WTC11 (cell line): ENCODE measurements around the gene HEXD. TPM values are rescaled to one million over a fixed set of nuclear protein-coding genes. Genes with fewer than 3 reads are reported as not detected.

Experiments
- ATAC-seq: fragments of 200-7000 bp; cut with Tn5 transposase; 2 replicates; pipeline ENCODE4 v1.10.0; 2021; ENCODE audit warnings: mild to moderate bottlenecking, moderate library complexity
- CTCF ChIA-PET: fragments of 300-600 bp; sonication (Branson Sonifier 250); formaldehyde crosslinking; loops from one replicate; lab custom pipeline; 2021; ENCODE audit warnings: antibody characterized with exemption; lab: Charles Lee
- POLR2A ChIA-PET: fragments of 350-600 bp; sonication (Branson Sonifier 250); formaldehyde crosslinking; loops from one replicate; lab custom pipeline; 2021; ENCODE audit warnings: antibody characterized with exemption; lab: Charles Lee
- DNase-seq: peaks from one replicate; pipeline ENCODE4 v3.0.0; 2021; ENCODE audit warnings: low spot score
- H3K27ac Mint-ChIP-seq: 2 replicates; pipeline ENCODE4 v1.8.0; 2021; ENCODE audit warnings: mixed read lengths
- H3K27me3 Mint-ChIP-seq: 2 replicates; pipeline ENCODE4 v1.8.0; 2021; ENCODE audit warnings: low read depth, mild to moderate bottlenecking, moderate library complexity, mixed read lengths
- H3K36me3 Mint-ChIP-seq: 2 replicates; pipeline ENCODE4 v1.8.0; 2021; ENCODE audit warnings: mixed read lengths
- H3K4me1 Mint-ChIP-seq: 2 replicates; pipeline ENCODE4 v1.8.0; 2022; ENCODE audit warnings: mixed read lengths
- H3K4me3 Mint-ChIP-seq: 2 replicates; pipeline ENCODE4 v1.8.0; 2021; ENCODE audit warnings: mild to moderate bottlenecking, moderate library complexity, mixed read lengths
- H3K9me3 Mint-ChIP-seq: 2 replicates; pipeline ENCODE4 v1.8.0; 2021; ENCODE audit warnings: mixed read lengths
- ARID4B ChIP-seq: sonication (generic); formaldehyde crosslinking; IDR thresholded peaks from 2 replicates; pipeline ENCODE4 v1.8.0; 2023; ENCODE audit warnings: missing genetic modification reagents, mild to moderate bottlenecking, borderline replicate concordance
- ESRRA ChIP-seq: sonication (generic); formaldehyde crosslinking; IDR thresholded peaks from 2 replicates; pipeline ENCODE4 v1.8.1; 2022; ENCODE audit warnings: mild to moderate bottlenecking, missing genetic modification reagents, borderline replicate concordance
- IRF2 ChIP-seq: sonication (generic); formaldehyde crosslinking; IDR thresholded peaks from 2 replicates; pipeline ENCODE4 v1.8.0; 2022; ENCODE audit warnings: low read depth, missing genetic modification reagents, borderline replicate concordance
- JUN ChIP-seq: sonication (generic); formaldehyde crosslinking; IDR thresholded peaks from 2 replicates; pipeline ENCODE4 v1.8.0; 2023; ENCODE audit warnings: mild to moderate bottlenecking, missing genetic modification reagents
- MYBL2 ChIP-seq: sonication (generic); formaldehyde crosslinking; IDR thresholded peaks from 2 replicates; pipeline ENCODE4 v1.8.1; 2023; ENCODE audit warnings: mild to moderate bottlenecking, moderate library complexity, missing genetic modification reagents
- NFYB ChIP-seq: sonication (generic); formaldehyde crosslinking; conservative IDR thresholded peaks from 2 replicates; pipeline ENCODE4 v1.8.0; 2022; ENCODE audit warnings: low read depth, missing genetic modification reagents
- SMAD3 ChIP-seq: sonication (generic); formaldehyde crosslinking; IDR thresholded peaks from 2 replicates; pipeline ENCODE4 v1.8.0; 2022; ENCODE audit warnings: missing genetic modification reagents, mild to moderate bottlenecking, borderline replicate concordance
- STAT6 ChIP-seq: sonication (generic); formaldehyde crosslinking; conservative IDR thresholded peaks from 2 replicates; pipeline ENCODE4 v1.8.1; 2023; ENCODE audit warnings: mild to moderate bottlenecking, low read depth, missing genetic modification reagents, moderate library complexity
- TP53 ChIP-seq: sonication (generic); formaldehyde crosslinking; IDR thresholded peaks from 2 replicates; pipeline ENCODE4 v1.8.1; 2023; ENCODE audit warnings: mild to moderate bottlenecking, missing genetic modification reagents
- USF2 ChIP-seq: sonication (generic); formaldehyde crosslinking; IDR thresholded peaks from 2 replicates; pipeline ENCODE4 v1.8.1; 2023; ENCODE audit warnings: mild to moderate bottlenecking, missing genetic modification reagents, moderate library complexity
- ZMAT4 ChIP-seq: fragments of 250-450 bp; sonication (Bioruptor Pico); IDR thresholded peaks from 2 replicates; pipeline ENCODE4 v1.9.0; 2021; ENCODE audit warnings: mild to moderate bottlenecking
- ZNF138 ChIP-seq: sonication (generic); formaldehyde crosslinking; conservative IDR thresholded peaks from 2 replicates; pipeline ENCODE4 v1.8.1; 2022; ENCODE audit warnings: mild to moderate bottlenecking, moderate library complexity, missing genetic modification reagents
- ZNF317 ChIP-seq: sonication (generic); formaldehyde crosslinking; IDR thresholded peaks from 2 replicates; pipeline ENCODE4 v1.8.1; 2023; ENCODE audit warnings: low read depth, mild to moderate bottlenecking, moderate library complexity, missing genetic modification reagents, borderline replicate concordance
- ZNF512 ChIP-seq: sonication (generic); formaldehyde crosslinking; IDR thresholded peaks from 2 replicates; pipeline ENCODE4 v1.8.1; 2022; ENCODE audit warnings: missing genetic modification reagents, borderline replicate concordance
- ZNF532 ChIP-seq: fragments of 250-450 bp; sonication (Bioruptor Pico); IDR thresholded peaks from 2 replicates; pipeline ENCODE4 v1.9.0; 2021; ENCODE audit warnings: mild to moderate bottlenecking, borderline replicate concordance
- ZNF671 ChIP-seq: fragments of 250-450 bp; sonication (Bioruptor Pico); IDR thresholded peaks from 2 replicates; pipeline ENCODE4 v1.8.0; 2021; ENCODE audit warnings: mild to moderate bottlenecking
- total RNA-seq: library from RNA; stranded (reverse); gene quantifications from 3 replicates; pipeline ENCODE4 v1.2.3, GENCODE V29; 2021

Gene HEXD
- total RNA-seq, 1 experiment from 2014 or later, result 36.0 TPM

GRCh38 chr17:82432017-82432416 is 13.9 kb downstream of the HEXD start (continued):
- TF ChIP-seq ZNF512 (CRISPR knock-in tag), result no peak
- TF ChIP-seq IRF2 (CRISPR knock-in tag), result no peak
- TF ChIP-seq USF2 (CRISPR knock-in tag), result no peak
- no peak for TF ChIP-seq ARID4B (CRISPR knock-in tag)
- TF ChIP-seq STAT6 (CRISPR knock-in tag), result no peak
- no peak for TF ChIP-seq ZNF138
- TF ChIP-seq ZNF317 (CRISPR knock-in tag), result no peak
- no peak for TF ChIP-seq ZNF532
- TF ChIP-seq ZNF671 (CRISPR knock-in tag), result no peak

GRCh38 chr17:82433560-82434215 is 15.5 kb downstream of the HEXD start:
- Mint-ChIP-seq H3K9me3 (no peaks in the 10 kb centered on the region), H3K27me3 (no peaks in the 10 kb centered on the region), H3K27ac (no peak overlapping the region)
- DNase-seq, result no peak
- no peak for ATAC-seq
- TF ChIP-seq SMAD3 (CRISPR knock-in tag) (no peak), NFYB (CRISPR knock-in tag) (no peak), JUN (no peak), ZMAT4 (no peak), MYBL2 (no peak), TP53 (CRISPR knock-in tag) (no peak), ESRRA (CRISPR knock-in tag) (no peak)
- TF ChIP-seq, all 79 proteins: peak for 0
- CTCF ChIA-PET, result interaction anchor here (0.6 to 1.9 kb wide), 2 partner anchors 9 to 19 kb away, joined by 3 to 7 read pairs; no protein-coding TSS in a partner anchor
- Mint-ChIP-seq H3K36me3 (no peaks in the 10 kb centered on the region), H3K4me1 (no peaks in the 10 kb centered on the region), H3K4me3 (no peak overlapping the region)
- POLR2A ChIA-PET, result no interaction called here
